Fibroblast of pulmonary artery (primary cell): ENCODE data around the gene RALGPS2.

Experiments
- DNase-seq: peaks from one replicate; pipeline ENCODE4 v3.0.0-alpha.2; 2010; ENCODE audit warnings: low read depth
- H3K4me3 ChIP-seq: replicated peaks from 2 replicates; pipeline ENCODE4 v1.5.1; 2011; ENCODE audit warnings: low read depth, mild to moderate bottlenecking, control low read depth, low read length, moderate library complexity
- TF ChIP-seq, protein P1 (sequence below): IDR thresholded peaks from 2 replicates; pipeline ENCODE4 v1.5.1; 2011; ENCODE audit warnings: mild to moderate bottlenecking, control low read depth, low read length, inconsistent platforms; ENCODE audit errors: missing control alignments

Gene RALGPS2

DNA sequence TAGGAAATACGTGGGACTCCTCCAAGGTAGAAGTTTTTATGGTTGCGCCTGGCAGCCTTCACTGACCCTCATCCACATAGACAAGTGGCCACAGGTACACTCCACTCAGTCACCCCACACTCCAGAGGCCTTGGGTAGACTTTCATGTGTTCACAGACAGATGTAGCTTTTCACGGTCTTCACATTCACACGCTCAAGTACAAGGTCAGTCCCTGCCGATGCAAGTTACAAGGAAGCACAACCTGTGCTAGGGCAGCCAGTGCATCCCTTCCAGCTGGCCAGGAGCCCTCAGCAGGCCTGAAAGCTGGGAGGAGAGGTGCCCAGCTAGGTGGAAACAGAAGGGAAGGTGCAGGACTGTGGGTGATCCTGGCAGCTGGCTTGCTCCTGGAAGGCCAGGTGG lies 245.1 kb downstream of the RALGPS2 start:
- no peak overlapping the region for H3K4me3 ChIP-seq
- no peak for DNase-seq
- TF ChIP-seq, protein P1, sequence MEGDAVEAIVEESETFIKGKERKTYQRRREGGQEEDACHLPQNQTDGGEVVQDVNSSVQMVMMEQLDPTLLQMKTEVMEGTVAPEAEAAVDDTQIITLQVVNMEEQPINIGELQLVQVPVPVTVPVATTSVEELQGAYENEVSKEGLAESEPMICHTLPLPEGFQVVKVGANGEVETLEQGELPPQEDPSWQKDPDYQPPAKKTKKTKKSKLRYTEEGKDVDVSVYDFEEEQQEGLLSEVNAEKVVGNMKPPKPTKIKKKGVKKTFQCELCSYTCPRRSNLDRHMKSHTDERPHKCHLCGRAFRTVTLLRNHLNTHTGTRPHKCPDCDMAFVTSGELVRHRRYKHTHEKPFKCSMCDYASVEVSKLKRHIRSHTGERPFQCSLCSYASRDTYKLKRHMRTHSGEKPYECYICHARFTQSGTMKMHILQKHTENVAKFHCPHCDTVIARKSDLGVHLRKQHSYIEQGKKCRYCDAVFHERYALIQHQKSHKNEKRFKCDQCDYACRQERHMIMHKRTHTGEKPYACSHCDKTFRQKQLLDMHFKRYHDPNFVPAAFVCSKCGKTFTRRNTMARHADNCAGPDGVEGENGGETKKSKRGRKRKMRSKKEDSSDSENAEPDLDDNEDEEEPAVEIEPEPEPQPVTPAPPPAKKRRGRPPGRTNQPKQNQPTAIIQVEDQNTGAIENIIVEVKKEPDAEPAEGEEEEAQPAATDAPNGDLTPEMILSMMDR = no peak
